ENCODE data around the gene TRIM72. TPM values are rescaled to one million over a fixed set of nuclear protein-coding genes. Genes with fewer than 3 reads are reported as not detected.
"Not testable (repeated sequence)": the region's sequence is repeated elsewhere in the genome, so short reads cannot be mapped to it uniquely, and the experiment has no call there.

The TRIM72 gene
- total and polyA plus RNA-seq, 7 experiments from 2014 or later = 0.24 TPM; not detected in 6

DNA sequence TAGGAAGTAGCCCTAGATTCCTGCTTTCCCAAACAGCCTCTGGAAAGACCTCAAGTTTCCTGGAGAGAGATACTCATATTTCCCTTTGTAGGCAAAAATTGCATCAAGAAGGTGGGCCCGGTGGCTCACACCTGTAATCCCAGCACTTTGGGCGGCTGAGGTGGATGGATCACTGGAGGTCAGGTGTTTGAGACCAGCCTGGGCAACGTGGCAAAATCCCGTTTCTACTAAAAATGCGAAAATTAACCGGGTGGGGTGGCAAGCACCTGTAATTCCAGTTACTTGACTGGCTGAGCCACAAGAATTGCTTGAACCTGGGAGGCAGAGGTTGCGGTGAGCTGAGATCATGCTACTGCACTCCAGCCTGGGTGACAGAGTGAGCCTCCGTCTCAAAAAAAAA lies 13.8 kb upstream of the TRIM72 start:
- H3K4me3 ChIP-seq (ENCODE audit: low read length); H3K27me3 Mint-ChIP-seq; DNase-seq; H3K27me3 ChIP-seq (ENCODE audit: control insufficient read depth in 2 of 2, insufficient read depth in 2 of 2, low read length in 2 of 2); ATAC-seq; H3K27ac ChIP-seq (ENCODE audit: low read depth, low read length); H3K9me3 ChIP-seq (ENCODE audit: control insufficient read depth in 2 of 3, low read length in 3 of 3); H3K9me3 Mint-ChIP-seq: not testable (repeated sequence)
- peak overlapping the region in 9 of 10 donors; percentile 11 to 92 (median 36) for H3K4me3 Mint-ChIP-seq
- H3K4me1 Mint-ChIP-seq = peaks cover 33 to 60% (median 54%) of the 10 kb centered on the region in 7 donors
- peaks cover 19 to 20% of the 10 kb centered on the region in 2 donors for H3K4me1 ChIP-seq (ENCODE audit: control insufficient read depth in 2 of 2, insufficient read depth in 2 of 2, low read length in 2 of 2)
- H3K36me3 ChIP-seq (ENCODE audit: control insufficient read depth in 2 of 3, insufficient read depth in 3 of 3, low read length in 3 of 3) = peaks cover 0 to 34% (median 4%) of the 10 kb centered on the region in 3 experiments
- POLR2A ChIA-PET = interaction anchor here (0.6 to 10.2 kb wide), 5 partner anchors 13 to 58 kb away, joined by 3 to 131 read pairs (median 23); partner anchors contain the start of genes FUS, PYDC1 and TRIM72
- peak overlapping the region; percentile 26 to 87 (median 51) for H3K27ac Mint-ChIP-seq
- H3K36me3 Mint-ChIP-seq = peaks cover 0 to 29% (median 0%) of the 10 kb centered on the region in 5 donors
- intact Hi-C loops (cut with micrococcal nuclease) = loop anchor here (1.0 to 5.0 kb wide), 9 partner anchors 15 to 667 kb away; partner anchors contain the start of genes ARMC5 (in 1 of the 2), KAT8 (in 1 of the 2), TRIM72 (in 1 of the 2) and ZNF843 (in 1 of the 2)
- CTCF ChIA-PET = interaction anchor here (0.7 kb wide), 1 partner anchor 209 kb away, joined by 3 read pairs; no protein-coding TSS in a partner anchor

- Histone ChIP-seq H3K27me3 (ENCODE audit: control insufficient read depth in 2 of 2, insufficient read depth in 2 of 2, low read length in 2 of 2) (no peaks in the 10 kb centered on the region), H3K27ac (ENCODE audit: low read depth, low read length) (peak overlapping the region; percentile 73), H3K4me3 (ENCODE audit: low read length) (peak overlapping the region; percentile 87), H3K4me1 (ENCODE audit: control insufficient read depth in 2 of 2, insufficient read depth in 2 of 2, low read length in 2 of 2) (peaks cover 19 to 20% of the 10 kb centered on the region in 2 donors), H3K36me3 (ENCODE audit: control insufficient read depth in 2 of 3, insufficient read depth in 3 of 3, low read length in 3 of 3) (peaks cover 0 to 25% (median 0%) of the 10 kb centered on the region in 3 experiments), H3K9me3 (ENCODE audit: control insufficient read depth in 2 of 3, low read length in 3 of 3) (no peaks in the 10 kb centered on the region)
- H3K27me3 Mint-ChIP-seq = no peaks in the 10 kb centered on the region
- DNase-seq (peak in 8 of 9 donors; percentile 48 to 75 (median 64)), ATAC-seq (peak; percentile 60)
- intact Hi-C loops (cut with micrococcal nuclease) = loop anchor here (1.0 to 5.0 kb wide), 9 partner anchors 14 to 666 kb away; partner anchors contain the start of genes ARMC5 (in 1 of the 2), KAT8 (in 1 of the 2), TRIM72 (in 1 of the 2) and ZNF843 (in 1 of the 2)
- H3K27ac Mint-ChIP-seq = peak overlapping the region; percentile 68 to 88 (median 84)
- ChIA-PET CTCF (interaction anchor here (0.6 to 0.9 kb wide), 3 partner anchors 16 to 209 kb away, joined by 3 to 6 read pairs (median 3); partner anchors contain the start of gene PYDC1), POLR2A (interaction anchor here (0.5 to 10.2 kb wide), 11 partner anchors 11 to 668 kb away, joined by 3 to 131 read pairs (median 9); partner anchors contain the start of genes FUS, PYDC1, TRIM72 and ZNF646)
- peaks cover 0 to 28% (median 0%) of the 10 kb centered on the region in 5 donors for H3K36me3 Mint-ChIP-seq
- peaks cover 0 to 6% (median 0%) of the 10 kb centered on the region in 11 donors for H3K9me3 Mint-ChIP-seq
- H3K4me3 Mint-ChIP-seq = peak overlapping the region; percentile 71 to 93 (median 90)
- peaks cover 33 to 58% (median 51%) of the 10 kb centered on the region in 7 donors for H3K4me1 Mint-ChIP-seq
These were observed 12.9 kb upstream of the TRIM72 start for GRCh38 chr16:31200821-31201568.

GRCh38 chr16:31201582-31202413 lies 12.1 kb upstream of the TRIM72 start:
- intact Hi-C loops (cut with micrococcal nuclease) = loop anchor here (1.0 to 5.0 kb wide), 11 partner anchors 13 to 666 kb away; partner anchors contain the start of genes ZNF843 (in 2 of the 2), ARMC5 (in 1 of the 2), FUS (in 1 of the 2) and KAT8 (in 1 of the 2)
- Mint-ChIP-seq H3K9me3 (peaks cover 0 to 5% (median 0%) of the 10 kb centered on the region in 11 donors), H3K4me1 (peaks cover 33 to 57% (median 46%) of the 10 kb centered on the region in 7 donors), H3K27me3 (peaks cover 0 to 6% (median 0%) of the 10 kb centered on the region in 5 donors), H3K36me3 (peaks cover 0 to 26% (median 0%) of the 10 kb centered on the region in 5 donors), H3K27ac (peak overlapping the region; percentile 68 to 88 (median 85)), H3K4me3 (peak overlapping the region; percentile 71 to 93 (median 90))
- Histone ChIP-seq H3K27me3 (ENCODE audit: control insufficient read depth in 2 of 2, insufficient read depth in 2 of 2, low read length in 2 of 2) (no peaks in the 10 kb centered on the region), H3K4me1 (ENCODE audit: control insufficient read depth in 2 of 2, insufficient read depth in 2 of 2, low read length in 2 of 2) (peaks cover 19 to 20% of the 10 kb centered on the region in 2 donors), H3K27ac (ENCODE audit: low read depth, low read length) (peak overlapping the region; percentile 73), H3K4me3 (ENCODE audit: low read length) (peak overlapping the region; percentile 87), H3K9me3 (ENCODE audit: control insufficient read depth in 2 of 3, low read length in 3 of 3) (no peaks in the 10 kb centered on the region), H3K36me3 (ENCODE audit: control insufficient read depth in 2 of 3, insufficient read depth in 3 of 3, low read length in 3 of 3) (peaks cover 0 to 18% (median 0%) of the 10 kb centered on the region in 3 experiments)
- DNase-seq = peak; percentile 37 to 64 (median 57)
- peak; percentile 75 for ATAC-seq
- ChIA-PET POLR2A (interaction anchor here (0.5 to 10.2 kb wide), 18 partner anchors 8 to 667 kb away, joined by 3 to 131 read pairs (median 3); partner anchors contain the start of genes FUS, KAT8, PYDC1 and TRIM72), CTCF (interaction anchor here (0.5 to 0.9 kb wide), 3 partner anchors 15 to 242 kb away, joined by 3 to 6 read pairs (median 3); partner anchors contain the start of gene PYDC1)

- intact Hi-C loops (cut with micrococcal nuclease) = loop anchor here (1.0 to 5.0 kb wide), 10 partner anchors 22 to 665 kb away; partner anchors contain the start of genes ZNF843 (in 2 of the 2), ARMC5 (in 1 of the 2), FUS (in 1 of the 2) and KAT8 (in 1 of the 2)
- Mint-ChIP-seq H3K27ac (peak within 1 kb of the TSS; percentile 68 to 88 (median 85)), H3K36me3 (peaks cover 0 to 23% (median 0%) of the 10 kb centered on the region in 5 donors), H3K9me3 (peaks cover 0 to 5% (median 0%) of the 10 kb centered on the region in 11 donors), H3K27me3 (peaks cover 0 to 7% (median 0%) of the 10 kb centered on the region in 5 donors), H3K4me1 (peaks cover 33 to 56% (median 46%) of the 10 kb centered on the region in 7 donors), H3K4me3 (peak within 1 kb of the TSS; percentile 71 to 93 (median 90))
- Histone ChIP-seq H3K4me1 (ENCODE audit: control insufficient read depth in 2 of 2, insufficient read depth in 2 of 2, low read length in 2 of 2) (peaks cover 19 to 20% of the 10 kb centered on the region in 2 donors), H3K4me3 (ENCODE audit: low read length) (peak within 1 kb of the TSS; percentile 87), H3K27ac (ENCODE audit: low read depth, low read length) (peak within 1 kb of the TSS; percentile 73), H3K27me3 (ENCODE audit: control insufficient read depth in 2 of 2, insufficient read depth in 2 of 2, low read length in 2 of 2) (no peaks in the 10 kb centered on the region), H3K9me3 (ENCODE audit: control insufficient read depth in 2 of 3, low read length in 3 of 3) (no peaks in the 10 kb centered on the region), H3K36me3 (ENCODE audit: control insufficient read depth in 2 of 3, insufficient read depth in 3 of 3, low read length in 3 of 3) (peaks cover 0 to 18% (median 0%) of the 10 kb centered on the region in 3 experiments)
- ChIA-PET CTCF (interaction anchor here (0.5 to 0.6 kb wide), 2 partner anchors 61 to 241 kb away, joined by 3 read pairs; no protein-coding TSS in a partner anchor), POLR2A (interaction anchor here (0.5 to 10.2 kb wide), 17 partner anchors 9 to 226 kb away, joined by 3 to 131 read pairs (median 3); partner anchors contain the start of genes FUS, KAT8, PYDC1 and TRIM72)
- DNase-seq (peak in 6 of 9 donors; percentile 28 to 56 (median 38)), ATAC-seq (peak; percentile 44)
These were observed 11.2 kb upstream of the TRIM72 start, which contains the start of gene PYCARD for GRCh38 chr16:31202414-31203375. PYCARD (minus strand) TSS chr16:31202760; CDS start chr16:31202690, 70 bp downstream.

Data from naive thymus-derived CD4-positive, alpha-beta T cell (primary cell).